HG03354 (cell line): ENCODE data around the gene CSE1L.
A peak's percentile ranks its signal among the peaks of the same experiment; 100 is the strongest.
"Not testable (repeated sequence)": the region's sequence is repeated elsewhere in the genome, so short reads cannot be mapped to it uniquely, and the experiment has no call there.

Experiments
- ATAC-seq: cut with Tn5 transposase; IDR thresholded peaks from one replicate; pipeline ENCODE4 v1.9.1; 2021; ENCODE audit warnings: mild to moderate bottlenecking; ENCODE audit not compliant: unreplicated experiment, poor library complexity, severe bottlenecking

The CSE1L gene, protein sequence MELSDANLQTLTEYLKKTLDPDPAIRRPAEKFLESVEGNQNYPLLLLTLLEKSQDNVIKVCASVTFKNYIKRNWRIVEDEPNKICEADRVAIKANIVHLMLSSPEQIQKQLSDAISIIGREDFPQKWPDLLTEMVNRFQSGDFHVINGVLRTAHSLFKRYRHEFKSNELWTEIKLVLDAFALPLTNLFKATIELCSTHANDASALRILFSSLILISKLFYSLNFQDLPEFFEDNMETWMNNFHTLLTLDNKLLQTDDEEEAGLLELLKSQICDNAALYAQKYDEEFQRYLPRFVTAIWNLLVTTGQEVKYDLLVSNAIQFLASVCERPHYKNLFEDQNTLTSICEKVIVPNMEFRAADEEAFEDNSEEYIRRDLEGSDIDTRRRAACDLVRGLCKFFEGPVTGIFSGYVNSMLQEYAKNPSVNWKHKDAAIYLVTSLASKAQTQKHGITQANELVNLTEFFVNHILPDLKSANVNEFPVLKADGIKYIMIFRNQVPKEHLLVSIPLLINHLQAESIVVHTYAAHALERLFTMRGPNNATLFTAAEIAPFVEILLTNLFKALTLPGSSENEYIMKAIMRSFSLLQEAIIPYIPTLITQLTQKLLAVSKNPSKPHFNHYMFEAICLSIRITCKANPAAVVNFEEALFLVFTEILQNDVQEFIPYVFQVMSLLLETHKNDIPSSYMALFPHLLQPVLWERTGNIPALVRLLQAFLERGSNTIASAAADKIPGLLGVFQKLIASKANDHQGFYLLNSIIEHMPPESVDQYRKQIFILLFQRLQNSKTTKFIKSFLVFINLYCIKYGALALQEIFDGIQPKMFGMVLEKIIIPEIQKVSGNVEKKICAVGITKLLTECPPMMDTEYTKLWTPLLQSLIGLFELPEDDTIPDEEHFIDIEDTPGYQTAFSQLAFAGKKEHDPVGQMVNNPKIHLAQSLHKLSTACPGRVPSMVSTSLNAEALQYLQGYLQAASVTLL

DNA sequence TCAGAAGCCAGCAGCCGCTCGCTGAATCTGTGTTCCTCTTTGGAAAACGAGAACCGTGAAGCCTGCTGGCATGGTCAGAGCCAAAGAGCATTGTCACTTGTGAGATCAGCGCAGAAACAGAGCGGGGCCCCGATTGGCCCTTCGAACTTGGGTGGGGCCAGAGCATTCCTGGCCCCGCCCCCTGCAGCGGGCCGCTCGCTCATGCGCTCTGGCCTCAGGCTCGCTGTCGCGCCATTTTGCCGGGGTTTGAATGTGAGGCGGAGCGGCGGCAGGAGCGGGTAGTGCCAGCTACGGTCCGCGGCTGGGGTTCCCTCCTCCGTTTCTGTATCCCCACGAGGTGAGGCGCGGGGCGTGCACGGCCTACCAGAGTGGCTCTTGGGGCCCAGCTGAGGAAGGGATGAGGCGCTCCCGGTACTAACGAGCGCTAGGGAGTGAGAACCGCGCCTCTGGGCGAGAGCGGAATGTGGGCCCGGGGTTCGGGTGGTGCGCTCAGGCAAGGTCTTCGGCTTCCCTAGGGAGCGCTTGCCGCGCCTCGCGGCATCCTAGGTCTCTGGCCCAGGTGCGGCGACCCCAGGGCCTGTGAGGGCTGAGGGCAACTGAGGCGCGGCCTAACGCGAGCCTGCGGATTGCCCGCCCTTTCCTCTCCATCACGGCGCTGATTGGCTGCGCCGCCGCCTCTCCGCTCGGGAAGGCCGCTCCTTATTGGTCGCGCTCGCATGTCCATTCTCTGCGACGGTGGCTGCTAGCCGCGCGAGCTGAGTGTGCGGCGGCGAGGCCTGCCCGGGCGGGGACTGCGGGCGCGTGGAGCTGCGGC is at the start of gene CSE1L:
Gene CSE1L (plus strand): TSS at position 226 of the 814 bp plus-strand sequence. CDS start 12,152 bp downstream, outside the sequence.
- ATAC-seq, result peak; percentile 88

DNA sequence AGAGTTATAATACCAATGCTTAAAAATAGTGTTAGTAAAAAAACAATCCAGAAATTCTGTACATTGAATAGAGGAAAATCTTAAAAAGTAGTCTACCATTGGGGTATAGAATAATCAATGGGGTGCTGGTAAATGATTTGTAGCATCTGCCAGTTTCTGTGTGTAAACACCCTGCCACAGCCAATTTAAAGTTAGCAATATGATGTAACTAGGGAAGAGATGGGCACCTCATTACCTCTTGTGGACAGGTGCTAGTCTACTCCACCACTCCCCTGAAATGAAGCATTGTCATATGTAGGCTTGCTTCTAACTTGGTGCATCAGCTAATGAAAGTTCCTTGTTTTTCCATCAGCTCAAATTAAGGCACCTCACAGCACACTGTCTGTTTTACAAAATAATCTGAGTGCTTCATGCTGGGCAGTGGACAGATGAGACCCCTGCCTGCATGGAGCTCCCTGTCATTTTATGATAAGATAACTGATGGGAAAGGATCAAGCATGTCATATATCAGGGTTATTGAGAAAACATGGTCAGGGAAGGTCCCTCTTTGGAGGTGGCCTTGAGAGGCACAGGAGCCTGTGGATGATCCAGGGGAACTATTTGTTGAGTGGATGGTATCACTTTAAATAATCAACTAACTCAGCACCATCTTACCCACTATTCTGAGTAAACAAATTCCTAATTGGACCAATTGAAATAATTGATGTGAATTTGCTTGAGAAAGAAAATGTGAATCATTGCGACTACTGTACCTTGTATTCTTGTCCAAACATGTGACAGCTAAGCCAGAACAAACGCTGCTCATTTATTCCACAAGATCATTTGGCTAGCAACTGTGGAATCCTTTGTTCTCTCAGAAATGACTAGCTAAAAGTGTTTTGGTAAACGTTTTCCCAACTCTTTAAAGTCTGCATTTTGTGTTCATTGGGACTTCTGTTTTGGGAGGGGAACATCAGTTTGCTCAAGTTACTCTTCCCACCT is 45.9 kb upstream of the CSE1L start:
- ATAC-seq, result no peak

DNA sequence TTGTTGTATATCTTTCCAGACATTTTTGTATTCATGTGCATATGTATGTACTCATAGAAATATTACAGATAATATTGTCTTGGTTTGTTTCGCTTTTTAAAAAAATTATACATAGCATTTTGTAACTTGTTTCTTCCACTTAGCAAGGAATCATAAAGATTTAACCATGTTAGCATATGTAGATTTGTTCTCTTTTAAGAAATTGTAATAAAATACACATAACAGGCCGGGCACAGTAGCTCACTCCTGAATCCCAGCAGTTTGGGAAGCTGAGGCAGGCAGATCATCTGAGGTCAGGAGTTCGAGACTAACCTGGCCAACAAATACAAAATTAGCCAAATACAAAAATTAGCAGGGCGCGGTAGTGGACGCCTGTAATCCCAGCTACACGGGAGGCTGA is 44.4 kb upstream of the CSE1L start:
- no peak for ATAC-seq

DNA sequence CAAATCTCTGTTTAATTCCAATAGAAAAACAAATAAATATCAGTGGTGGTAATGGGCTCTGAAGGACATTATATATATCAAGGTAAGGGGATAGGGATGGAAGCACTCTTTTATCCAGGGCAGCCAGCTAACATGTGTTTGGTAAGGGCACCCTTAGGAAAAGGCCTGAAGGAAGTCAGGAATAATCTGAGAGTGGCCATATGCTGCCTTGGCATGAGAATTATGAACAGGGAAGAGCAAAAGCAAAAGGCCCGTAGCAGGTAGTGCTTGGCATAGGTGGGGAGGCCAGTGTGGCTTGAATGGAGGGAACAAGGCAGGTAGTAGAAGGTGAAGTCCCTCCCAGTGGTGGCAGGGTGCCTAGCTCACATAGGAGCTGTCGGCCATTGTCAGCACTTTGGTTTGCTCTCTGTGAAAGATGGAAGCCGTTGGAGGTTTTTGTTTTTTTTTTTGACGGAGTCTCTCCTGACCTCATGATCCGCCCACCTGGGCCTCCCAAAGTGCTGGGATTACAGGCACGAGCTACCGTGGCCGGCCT is 39.6 kb upstream of the CSE1L start:
- ATAC-seq, result no peak

GRCh38 chr20:49009899-49010631 is 36.0 kb upstream of the CSE1L start:
- no peak for ATAC-seq

GRCh38 chr20:49024220-49024619 is 21.9 kb upstream of the CSE1L start:
- no peak for ATAC-seq

- not testable (repeated sequence) for ATAC-seq
Measured at GRCh38 chr20:49028177-49028576, 17.9 kb upstream of the CSE1L start.

DNA sequence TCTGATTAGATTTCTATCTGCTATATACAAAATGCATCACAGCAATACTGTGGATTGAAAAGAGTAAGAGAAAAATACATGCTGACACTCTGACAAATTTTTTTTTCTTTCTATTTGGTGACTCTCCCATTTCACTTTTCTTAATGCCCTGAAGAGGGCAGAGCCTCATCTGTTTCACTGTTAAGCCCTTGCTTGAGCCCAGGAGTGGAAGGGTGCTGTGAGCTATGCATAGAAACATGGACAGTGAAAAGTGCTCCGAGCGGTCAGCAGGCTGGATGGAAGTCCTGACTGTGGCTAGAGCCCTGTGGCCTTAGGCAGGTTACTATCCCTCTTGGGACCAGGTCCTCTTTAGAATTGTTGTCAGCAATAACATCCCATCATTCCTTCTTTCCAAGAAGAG is 17.4 kb upstream of the CSE1L start:
- ATAC-seq, result no peak

DNA sequence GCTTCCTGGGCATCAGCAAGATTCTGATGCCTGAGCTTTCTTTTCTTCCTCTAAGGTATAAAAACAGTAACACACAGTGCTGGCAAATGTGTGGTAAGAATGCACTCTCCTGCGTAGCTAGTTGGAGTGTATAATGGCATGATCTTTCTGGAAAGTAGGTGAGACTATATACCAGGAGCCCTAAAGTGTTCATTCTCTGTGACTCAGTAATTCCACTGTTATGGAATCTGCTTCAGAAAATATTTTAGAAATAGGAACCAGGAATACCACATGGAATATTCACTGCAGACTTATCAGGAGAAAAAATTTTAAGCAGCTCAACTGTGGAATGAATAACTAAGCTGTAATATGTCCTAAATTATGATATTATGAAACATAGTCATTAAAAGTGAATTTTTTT is 16.9 kb upstream of the CSE1L start:
- ATAC-seq, result no peak

DNA sequence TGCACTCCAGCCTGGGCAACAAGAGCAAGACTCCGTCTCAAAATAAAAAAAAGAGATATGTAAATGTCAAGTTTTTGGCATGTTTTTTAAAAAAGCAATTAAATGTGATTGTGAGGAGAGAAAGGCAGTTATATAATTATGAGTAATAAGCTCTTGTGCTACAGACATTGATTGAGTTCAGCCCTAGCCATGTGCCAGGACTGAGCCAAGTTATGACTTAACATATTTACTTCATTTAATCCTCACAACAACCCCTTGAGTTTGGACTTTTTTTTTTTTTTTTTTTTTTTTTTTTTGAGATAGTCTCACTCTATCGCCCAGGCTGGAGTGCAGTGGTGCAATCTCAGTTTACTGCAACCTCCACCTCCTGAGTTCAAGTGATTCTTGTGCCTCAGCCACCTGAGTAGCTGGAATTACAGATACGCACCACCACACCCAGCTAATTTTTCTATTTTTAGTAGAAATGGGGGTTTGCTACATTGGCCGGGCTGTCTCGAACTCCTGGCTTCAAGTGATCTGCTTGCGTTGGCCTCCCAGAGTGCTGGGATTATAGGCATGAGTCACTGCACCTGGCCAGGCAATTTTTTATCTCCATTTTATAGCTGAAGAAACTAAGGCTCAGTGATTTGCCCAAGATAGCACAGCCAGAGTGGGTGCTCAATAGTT is 15.0 kb upstream of the CSE1L start:
- no peak for ATAC-seq

DNA sequence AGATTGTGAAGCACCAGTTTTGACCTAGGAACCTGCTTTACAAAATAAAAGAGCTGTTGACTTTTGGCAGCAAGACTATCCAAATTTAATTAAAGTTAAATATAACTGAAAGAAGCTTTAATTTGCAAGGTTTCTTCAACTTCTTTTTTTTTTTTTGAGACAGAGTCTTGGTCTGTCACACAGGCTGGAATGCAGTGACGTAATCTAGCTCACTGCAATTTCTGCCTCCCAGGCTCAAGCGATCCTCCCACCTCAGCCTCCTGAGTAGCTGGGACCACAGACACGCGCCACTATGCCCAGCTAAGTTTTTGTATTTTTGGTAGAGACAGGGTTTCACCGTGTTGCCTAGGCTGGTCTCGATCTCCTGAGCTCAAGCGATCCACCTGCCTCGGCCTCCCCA is 13.7 kb upstream of the CSE1L start:
- ATAC-seq, result no peak

DNA sequence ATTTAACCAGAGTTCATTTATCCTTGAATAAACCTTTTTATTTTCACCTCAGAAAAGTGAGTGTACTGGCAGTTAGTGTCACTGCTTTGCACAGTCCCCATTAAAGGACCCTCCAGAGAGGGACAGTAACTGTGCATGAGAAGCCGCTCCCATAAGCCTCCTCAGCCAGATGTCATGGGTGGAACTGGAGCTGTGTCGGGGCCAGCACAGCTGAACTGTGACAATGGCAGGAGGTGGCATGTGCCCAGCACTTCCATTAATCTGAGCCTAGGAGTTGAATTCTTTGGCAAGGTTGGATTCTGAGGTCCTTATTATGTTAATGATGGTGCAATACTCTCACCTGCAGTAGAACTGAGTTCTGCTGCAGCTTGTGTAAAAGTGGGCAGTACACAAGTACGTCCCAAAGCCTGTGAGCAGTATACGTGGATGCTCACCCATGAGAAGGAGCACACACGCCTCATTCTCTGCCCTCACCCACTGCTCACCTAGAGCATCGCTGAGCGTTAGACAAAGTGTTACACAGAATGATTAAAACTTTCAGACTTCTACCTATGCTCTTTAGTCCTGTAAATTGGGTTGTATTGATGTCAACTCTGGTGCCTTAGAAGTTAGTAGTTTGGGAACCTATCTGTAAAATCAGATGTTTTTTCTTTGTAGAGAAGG is 11.9 kb upstream of the CSE1L start:
- no peak for ATAC-seq

DNA sequence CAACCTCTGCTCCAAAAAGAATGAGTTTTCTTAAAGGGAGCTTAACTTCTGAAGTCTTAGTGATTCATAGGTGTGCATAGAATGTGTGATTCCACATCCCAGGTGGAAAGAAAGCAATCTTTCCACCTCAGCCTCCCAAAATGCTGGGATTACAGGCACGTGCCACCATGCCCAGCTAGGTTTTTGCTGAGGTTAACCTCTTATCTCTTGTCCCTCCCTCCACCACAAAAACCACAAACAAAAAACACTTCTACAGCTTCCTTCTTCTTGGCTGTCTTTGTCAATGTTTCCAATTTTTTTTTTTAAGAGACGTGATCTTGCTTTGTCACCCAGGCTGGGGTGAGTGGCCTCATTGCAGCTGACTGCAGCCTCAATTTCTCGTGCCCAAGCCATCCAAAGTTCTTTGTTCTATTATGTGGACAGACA is 8.1 kb upstream of the CSE1L start:
- no peak for ATAC-seq

DNA sequence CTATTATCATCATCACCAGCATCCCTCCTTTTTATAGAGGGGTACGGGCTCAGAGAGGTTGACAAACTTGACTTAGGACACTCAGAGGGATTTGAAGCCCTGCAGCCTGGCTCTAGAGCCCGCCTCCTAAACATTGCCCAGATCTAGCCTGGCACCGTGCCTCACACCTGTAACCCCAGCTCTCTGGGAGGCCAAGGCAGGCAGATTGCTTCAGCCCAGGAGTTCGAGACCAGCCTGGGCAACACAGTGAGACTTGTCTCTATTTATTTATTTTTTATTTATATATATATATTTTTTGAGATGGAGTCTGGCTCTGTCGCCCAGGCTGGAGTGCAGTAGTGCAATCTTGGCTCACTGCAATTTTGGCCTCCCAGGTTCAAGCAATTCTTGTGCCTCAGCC is 6.3 kb upstream of the CSE1L start:
- no peak for ATAC-seq

GRCh38 chr20:49043000-49043399 is 3.1 kb upstream of the CSE1L start:
- ATAC-seq, result no peak

GRCh38 chr20:49045440-49046086 is 549 bp upstream of the CSE1L start:
- ATAC-seq, result peak; percentile 7
